Measurements from ENCODE around the gene NRXN3.

DNA sequence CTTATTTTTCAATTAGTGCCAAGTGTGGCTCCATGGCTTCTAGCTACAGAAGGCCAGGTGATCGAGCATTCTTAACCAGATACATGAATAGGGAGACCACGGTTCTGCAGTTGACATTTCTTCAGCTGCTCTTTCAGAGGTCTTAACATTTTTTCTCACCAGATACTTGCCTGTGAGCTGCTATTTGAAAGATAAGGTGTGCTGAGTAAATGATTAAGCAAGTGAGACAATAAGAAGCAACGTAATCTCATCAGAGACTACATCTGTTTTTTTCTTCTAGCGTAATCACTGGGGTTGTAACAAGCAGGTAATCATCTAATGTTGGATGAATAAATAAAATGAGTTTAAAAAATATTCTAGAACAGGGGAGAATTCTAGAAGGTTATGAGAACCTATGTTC, 1128.2 kb downstream of the NRXN3 start:
- TF ChIP-seq CTCF (IDR thresholded peaks at IDR 0.05) (no peak), EZH2 (IDR thresholded peaks at IDR 0.05) (no peak)
